ENCODE data around the gene ASB13.

The ASB13 gene

DNA sequence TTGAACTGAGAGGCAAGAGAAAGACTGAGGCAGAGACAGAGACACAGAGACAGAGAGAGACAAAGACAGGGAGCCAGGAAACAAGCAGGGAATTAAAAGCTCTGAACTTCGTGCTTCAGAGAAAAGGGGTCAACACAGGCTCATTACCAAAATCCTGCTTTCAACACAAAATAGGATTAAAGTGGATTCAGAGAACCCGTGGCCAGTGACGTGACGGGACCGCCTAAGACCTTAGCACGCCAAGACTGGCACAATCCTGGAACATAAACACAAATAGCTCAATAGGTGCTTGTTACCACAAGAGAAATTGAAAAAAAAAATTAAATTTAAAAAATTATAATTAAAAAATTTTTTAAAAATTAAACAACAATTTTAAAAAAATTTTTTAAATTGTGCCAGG, 21.5 kb downstream of the ASB13 start:
- Mint-ChIP-seq H3K9me3 (no peaks in the 10 kb centered on the region), H3K4me1 (no peaks in the 10 kb centered on the region), H3K27me3 (no peaks in the 10 kb centered on the region), H3K27ac (no peak overlapping the region), H3K4me3 (no peak overlapping the region)
- ATAC-seq (no peak), DNase-seq (no peak)

DNA sequence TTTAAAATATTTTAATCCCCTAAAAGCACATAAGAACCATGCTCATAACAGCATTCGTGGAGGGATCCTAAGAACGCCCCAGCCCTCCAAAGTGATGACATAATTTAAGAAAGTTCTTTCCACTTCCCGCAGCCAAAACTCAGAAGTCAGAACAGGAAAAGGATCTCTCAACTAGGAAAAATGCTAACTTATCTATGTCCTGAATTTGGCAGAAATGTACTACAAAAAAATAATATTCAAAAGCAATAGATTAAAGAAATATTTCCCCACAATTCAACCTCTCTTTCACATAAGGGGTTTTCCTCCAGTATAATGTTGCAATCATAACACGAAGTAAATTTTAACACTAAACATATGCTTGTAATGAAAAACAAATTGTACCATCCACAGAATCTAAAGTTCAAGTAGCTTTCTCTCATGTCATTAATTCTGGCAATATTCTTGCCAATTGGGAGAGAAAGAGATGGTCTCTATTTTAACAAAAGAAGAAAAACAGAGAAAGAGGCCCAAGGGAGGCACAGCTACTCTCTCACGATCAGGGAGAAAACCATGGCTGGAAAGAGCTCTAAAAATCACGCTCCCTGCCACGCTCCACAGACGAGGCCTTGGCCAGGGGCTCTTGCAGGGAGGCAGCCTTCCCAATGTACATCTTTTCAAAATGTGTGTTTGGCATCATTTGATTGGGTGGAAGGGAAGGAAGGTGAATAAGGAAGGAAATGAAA, 22.9 kb downstream of the ASB13 start:
- Mint-ChIP-seq H3K4me1 (no peaks in the 10 kb centered on the region), H3K4me3 (no peak overlapping the region), H3K9me3 (no peaks in the 10 kb centered on the region), H3K27me3 (no peaks in the 10 kb centered on the region), H3K27ac (peak overlapping the region in 1 of 2 donors; percentile 91)
- DNase-seq, result no peak
- ATAC-seq, result no peak

DNA sequence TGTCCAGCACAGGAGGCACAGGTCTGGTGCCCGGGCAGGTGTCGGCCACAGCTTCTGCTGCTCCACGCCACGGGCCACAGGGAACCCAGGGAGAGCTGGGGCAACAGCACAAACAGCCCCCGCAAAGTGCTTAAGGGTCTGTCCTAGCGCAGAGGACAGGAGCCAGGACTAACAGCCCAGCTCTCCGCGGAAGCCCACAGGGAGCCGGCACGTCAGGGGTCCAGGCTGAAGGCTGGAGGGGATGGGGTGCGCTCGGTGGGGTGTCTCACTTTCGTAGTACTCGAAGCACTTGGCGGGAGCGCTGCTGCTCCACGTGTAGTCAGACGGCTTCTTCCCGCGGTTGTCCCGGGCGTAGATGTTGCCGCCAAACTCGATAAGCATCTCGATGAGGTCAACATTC, 24.9 kb downstream of the ASB13 start:
- Mint-ChIP-seq H3K4me3 (no peak overlapping the region), H3K27ac (no peak overlapping the region), H3K4me1 (no peaks in the 10 kb centered on the region), H3K27me3 (no peaks in the 10 kb centered on the region), H3K9me3 (no peaks in the 10 kb centered on the region)
- DNase-seq (no peak), ATAC-seq (no peak)

- DNase-seq, result no peak
- Mint-ChIP-seq H3K27me3 (no peaks in the 10 kb centered on the region), H3K4me3 (no peak overlapping the region), H3K4me1 (no peaks in the 10 kb centered on the region), H3K9me3 (no peaks in the 10 kb centered on the region), H3K27ac (no peak overlapping the region)
- no peak for ATAC-seq
Observed at GRCh38 chr10:5640501-5640900, 25.9 kb downstream of the ASB13 start.

DNA sequence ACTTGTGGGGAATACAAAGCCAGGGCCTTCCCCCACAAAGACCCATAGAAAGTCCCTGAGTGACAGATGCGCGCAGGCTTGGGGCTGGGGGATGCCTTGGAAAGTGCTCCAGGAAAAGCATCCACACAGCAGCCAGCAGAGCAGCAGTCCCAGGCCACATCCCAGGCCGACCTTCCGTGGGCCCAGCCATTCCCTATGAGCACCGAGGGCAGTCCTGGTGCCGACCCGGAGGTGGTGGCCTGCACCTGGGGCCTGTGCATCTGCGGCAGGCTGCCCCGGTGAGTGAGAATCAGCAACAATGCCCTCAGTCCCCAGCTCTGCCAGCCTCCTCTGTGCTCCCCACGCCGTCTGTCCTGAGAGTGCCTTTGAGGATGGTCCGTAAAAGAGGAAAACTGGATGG, 26.4 kb downstream of the ASB13 start:
- no peak overlapping the region for H3K27ac Mint-ChIP-seq
- no peak for ATAC-seq
- no peak for DNase-seq
- no peaks in the 10 kb centered on the region for H3K27me3 Mint-ChIP-seq
- H3K4me3 Mint-ChIP-seq, result no peak overlapping the region
- H3K4me1 Mint-ChIP-seq, result no peaks in the 10 kb centered on the region
- no peaks in the 10 kb centered on the region for H3K9me3 Mint-ChIP-seq

DNA sequence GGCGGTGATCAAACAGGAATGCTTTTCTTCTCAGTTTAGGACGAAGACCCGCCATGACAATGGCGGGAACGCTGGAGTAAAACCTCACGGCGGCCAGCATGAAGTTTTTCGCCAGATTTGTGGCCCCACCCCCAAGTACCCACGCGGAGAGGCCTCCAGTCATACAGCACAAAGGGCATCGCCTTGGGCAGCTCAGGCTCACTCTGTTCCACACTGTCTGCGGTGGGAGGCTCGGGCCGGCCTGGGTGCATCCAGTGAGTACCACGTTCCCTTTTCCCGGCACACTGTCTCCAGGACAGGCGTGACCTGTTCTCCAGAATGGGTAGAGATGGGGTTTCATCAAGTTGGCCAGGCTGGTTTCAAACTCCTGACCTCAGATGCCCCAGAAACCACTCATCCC, 27.3 kb downstream of the ASB13 start:
- Mint-ChIP-seq H3K9me3 (no peaks in the 10 kb centered on the region), H3K4me3 (no peak overlapping the region)
- ATAC-seq, result no peak

GRCh38 chr10:5638494-5638893, 27.9 kb downstream of the ASB13 start:
- ATAC-seq (no peak), DNase-seq (no peak)
- no peaks in the 10 kb centered on the region for H3K4me1 Mint-ChIP-seq
- no peak overlapping the region for H3K27ac Mint-ChIP-seq
- H3K9me3 Mint-ChIP-seq, result no peaks in the 10 kb centered on the region
- no peaks in the 10 kb centered on the region for H3K27me3 Mint-ChIP-seq
- no peak overlapping the region for H3K4me3 Mint-ChIP-seq

More for the DNA sequence above, 27.3 kb downstream of the ASB13 start:
- DNase-seq, result no peak
- Mint-ChIP-seq H3K4me1 (no peaks in the 10 kb centered on the region), H3K27me3 (no peaks in the 10 kb centered on the region), H3K27ac (no peak overlapping the region)

GRCh38 chr10:5634918-5635317, 31.5 kb downstream of the ASB13 start:
- Mint-ChIP-seq H3K27me3 (no peaks in the 10 kb centered on the region), H3K9me3 (no peaks in the 10 kb centered on the region), H3K27ac (no peak overlapping the region), H3K4me1 (peaks cover under 1% of the 10 kb centered on the region), H3K4me3 (no peak overlapping the region)
- no peak for DNase-seq
- ATAC-seq, result no peak

DNA sequence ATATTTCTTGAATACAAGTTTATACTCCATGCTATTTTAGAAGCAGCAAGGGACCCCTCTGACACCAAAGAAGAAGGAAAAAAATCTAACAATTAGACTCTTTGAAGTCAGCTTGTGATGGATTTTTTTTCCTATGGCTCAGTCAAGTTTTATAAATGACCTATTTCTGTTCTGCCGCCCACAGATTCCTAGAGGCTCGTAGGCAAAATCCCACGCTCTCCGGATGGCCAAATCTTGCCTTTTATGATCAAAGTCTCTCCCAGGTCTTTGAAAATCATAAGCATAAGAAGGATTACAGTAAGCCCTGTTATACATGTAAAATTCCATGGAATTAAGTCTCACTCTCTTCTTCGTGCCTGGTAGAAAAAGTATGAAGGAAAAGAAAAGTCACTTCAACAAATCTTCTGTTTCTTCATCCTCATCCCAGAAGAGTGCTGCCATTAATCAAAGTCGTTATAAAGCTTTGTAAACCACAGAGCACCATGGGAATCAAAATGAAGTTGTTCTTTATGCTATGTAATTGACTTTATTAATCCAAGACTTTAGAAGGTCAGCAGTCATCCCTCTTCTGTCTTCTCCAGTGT, 33.1 kb downstream of the ASB13 start:
- H3K27ac Mint-ChIP-seq, result no peak overlapping the region
- peaks cover 16% of the 10 kb centered on the region for H3K4me1 Mint-ChIP-seq
- H3K4me3 Mint-ChIP-seq, result no peak overlapping the region
- ATAC-seq (no peak), DNase-seq (no peak)
- H3K27me3 Mint-ChIP-seq, result peaks cover 9% of the 10 kb centered on the region
- H3K9me3 Mint-ChIP-seq, result no peaks in the 10 kb centered on the region

DNA sequence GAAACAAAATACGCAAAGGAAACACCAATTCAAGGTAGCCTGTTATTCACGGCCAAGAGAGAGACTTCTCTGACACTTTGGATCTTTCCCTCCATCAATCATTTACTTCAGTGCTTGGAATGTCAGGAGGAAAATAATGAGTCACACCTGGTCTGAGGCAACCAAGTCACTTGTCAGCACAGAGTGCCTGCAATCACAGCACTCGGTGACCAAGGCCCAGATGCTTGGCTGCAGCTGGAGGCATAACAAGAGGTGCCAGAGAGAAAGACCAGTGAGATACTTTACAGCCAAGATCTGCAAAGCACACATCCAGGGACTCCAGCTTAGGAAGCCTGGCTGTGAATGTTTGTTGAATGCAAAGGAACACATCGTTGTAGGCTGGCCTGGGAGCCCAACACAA, 33.9 kb downstream of the ASB13 start:
- Mint-ChIP-seq H3K27ac (no peak overlapping the region), H3K4me1 (peaks cover 22% of the 10 kb centered on the region), H3K4me3 (no peak overlapping the region), H3K27me3 (peaks cover 16% of the 10 kb centered on the region), H3K9me3 (no peaks in the 10 kb centered on the region)
- no peak for DNase-seq
- no peak for ATAC-seq

DNA sequence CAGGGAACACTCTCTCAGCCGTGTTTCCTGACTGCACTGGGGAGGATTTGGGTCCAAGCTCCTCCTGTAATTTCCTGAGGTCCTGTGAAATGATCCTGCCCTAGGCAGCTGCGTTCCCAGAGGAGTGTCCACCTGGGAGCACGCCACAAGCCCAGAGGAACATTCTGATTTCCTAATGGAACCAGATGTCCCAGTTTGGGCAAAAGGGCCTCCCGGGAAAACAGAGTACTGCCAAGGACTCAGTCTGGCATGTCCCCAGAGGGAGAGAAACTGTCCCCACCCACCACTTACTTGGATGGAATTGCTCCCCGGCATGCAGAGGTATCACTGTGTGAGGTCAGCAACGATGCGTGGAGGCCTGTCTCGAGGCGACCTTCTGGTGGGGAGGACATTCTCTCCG, 34.5 kb downstream of the ASB13 start:
- no peak overlapping the region for H3K27ac Mint-ChIP-seq
- DNase-seq (no peak), ATAC-seq (no peak)
- no peaks in the 10 kb centered on the region for H3K9me3 Mint-ChIP-seq
- H3K4me3 Mint-ChIP-seq, result no peak overlapping the region
- H3K4me1 Mint-ChIP-seq, result peaks cover 22% of the 10 kb centered on the region
- H3K27me3 Mint-ChIP-seq, result peaks cover 16% of the 10 kb centered on the region

DNA sequence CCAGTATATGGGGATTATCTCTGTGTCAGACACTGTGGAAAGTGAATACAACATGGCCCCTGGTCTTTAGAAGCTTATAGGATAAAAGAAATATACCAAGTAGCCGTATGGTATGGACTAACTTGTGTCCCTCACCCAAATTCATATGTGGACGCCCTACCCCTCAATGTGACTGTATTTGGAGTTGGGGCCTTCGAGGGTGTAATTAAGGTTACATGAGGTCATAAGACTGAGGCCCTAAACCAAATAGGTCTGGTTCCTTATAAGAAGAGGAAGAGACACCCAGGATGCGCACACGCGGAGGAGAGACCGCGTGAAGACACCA, 36.3 kb downstream of the ASB13 start:
- peaks cover 22% of the 10 kb centered on the region for H3K4me1 Mint-ChIP-seq
- ATAC-seq, result no peak
- H3K4me3 Mint-ChIP-seq, result no peak overlapping the region
- no peaks in the 10 kb centered on the region for H3K9me3 Mint-ChIP-seq
- no peak for DNase-seq
- peaks cover 16% of the 10 kb centered on the region for H3K27me3 Mint-ChIP-seq
- no peak overlapping the region for H3K27ac Mint-ChIP-seq

GRCh38 chr10:5629303-5630111, 36.9 kb downstream of the ASB13 start:
- ATAC-seq (peak; percentile 80), DNase-seq (peak; percentile 83 to 86)
- H3K9me3 Mint-ChIP-seq, result no peaks in the 10 kb centered on the region
- peak overlapping the region; percentile 67 to 98 for H3K27ac Mint-ChIP-seq
- H3K27me3 Mint-ChIP-seq, result peaks cover 16% of the 10 kb centered on the region
- H3K4me1 Mint-ChIP-seq, result peaks cover 22% of the 10 kb centered on the region
- H3K4me3 Mint-ChIP-seq, result peak overlapping the region; percentile 50 to 69

DNA sequence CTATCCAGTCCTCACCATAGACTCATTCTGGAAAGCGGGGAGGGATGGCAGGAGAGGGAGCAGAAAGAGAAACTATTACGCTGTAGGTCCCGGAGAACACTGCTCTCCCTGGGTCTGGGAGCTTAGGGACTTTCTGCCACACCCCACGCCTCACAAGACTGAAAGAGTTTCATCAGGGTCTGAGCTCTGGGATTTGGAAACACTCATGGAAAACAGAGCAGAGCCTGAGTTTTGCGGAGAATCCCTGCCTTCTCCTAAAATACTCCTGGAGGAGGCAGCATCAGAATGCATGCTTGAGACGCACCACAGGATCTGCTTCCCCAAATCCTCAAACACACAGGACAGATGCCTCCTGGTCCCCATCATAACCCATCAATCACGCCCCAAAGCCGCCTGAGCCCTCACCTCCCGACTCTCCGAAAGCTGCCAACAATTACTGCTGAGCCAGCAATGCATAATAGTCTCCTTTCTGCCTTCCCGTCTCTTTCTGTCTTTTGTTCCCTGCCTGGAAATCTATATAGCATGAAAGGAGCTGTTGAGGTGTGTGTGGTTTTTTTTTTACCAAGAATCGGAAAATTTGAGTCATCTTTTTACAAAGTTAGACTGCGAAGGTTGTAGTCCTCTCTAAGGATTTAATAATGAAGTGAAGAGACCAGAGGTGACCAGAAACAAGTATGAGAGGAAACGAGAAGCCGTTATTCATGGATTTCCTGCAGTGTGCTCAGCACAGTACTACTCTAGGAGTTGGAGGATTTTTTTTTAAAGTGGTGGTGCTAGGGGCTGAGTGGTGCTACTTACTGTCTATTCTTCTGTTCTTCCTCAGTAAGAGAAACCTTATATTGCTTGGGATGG, 37.7 kb downstream of the ASB13 start:
- DNase-seq (peak; percentile 21 to 24), ATAC-seq (peak; percentile 75)
- H3K27me3 Mint-ChIP-seq, result peaks cover 16% of the 10 kb centered on the region
- peak overlapping the region; percentile 50 to 69 for H3K4me3 Mint-ChIP-seq
- peak overlapping the region; percentile 67 to 98 for H3K27ac Mint-ChIP-seq
- H3K4me1 Mint-ChIP-seq, result peaks cover 22% of the 10 kb centered on the region
- H3K9me3 Mint-ChIP-seq, result no peaks in the 10 kb centered on the region

- Mint-ChIP-seq H3K9me3 (no peaks in the 10 kb centered on the region), H3K27ac (no peak overlapping the region), H3K4me1 (peaks cover 28% of the 10 kb centered on the region), H3K27me3 (peaks cover 16% of the 10 kb centered on the region), H3K4me3 (no peak overlapping the region)
- no peak for ATAC-seq
- DNase-seq, result no peak
Observed at GRCh38 chr10:5627486-5628044, 38.8 kb downstream of the ASB13 start.

All from stimulated activated naive CD8-positive, alpha-beta T cell treated with anti-CD3 and anti-CD28 coated beads, Interleukin-15, amount 100 ng/mL, for 72 hours (primary cell).